ENCODE results near the gene NEK10.
"Not testable (repeated sequence)": the region's sequence is repeated elsewhere in the genome, so short reads cannot be mapped to it uniquely, and the experiment has no call there.

Gene NEK10

DNA sequence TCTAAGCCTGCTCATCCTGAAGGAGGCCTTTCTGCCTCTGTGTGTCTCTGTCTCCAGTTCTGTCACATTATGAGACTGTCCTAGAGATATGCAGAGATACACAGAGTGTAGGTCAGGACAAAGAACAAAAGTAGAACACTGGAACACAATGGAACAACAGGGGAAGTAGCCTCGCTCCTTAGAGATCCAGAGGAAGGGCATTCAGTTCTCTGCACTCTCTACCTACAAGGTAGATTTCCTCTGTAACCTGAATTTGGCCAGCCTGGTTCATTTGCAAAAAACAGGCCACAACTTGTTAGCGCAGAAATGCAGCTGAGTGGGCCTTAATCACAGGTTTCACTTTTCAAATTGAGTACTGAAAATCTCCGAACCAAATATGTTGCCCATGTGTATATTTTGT lies 19.4 kb downstream of the NEK10 start:
- no peak for DNase-seq

DNA sequence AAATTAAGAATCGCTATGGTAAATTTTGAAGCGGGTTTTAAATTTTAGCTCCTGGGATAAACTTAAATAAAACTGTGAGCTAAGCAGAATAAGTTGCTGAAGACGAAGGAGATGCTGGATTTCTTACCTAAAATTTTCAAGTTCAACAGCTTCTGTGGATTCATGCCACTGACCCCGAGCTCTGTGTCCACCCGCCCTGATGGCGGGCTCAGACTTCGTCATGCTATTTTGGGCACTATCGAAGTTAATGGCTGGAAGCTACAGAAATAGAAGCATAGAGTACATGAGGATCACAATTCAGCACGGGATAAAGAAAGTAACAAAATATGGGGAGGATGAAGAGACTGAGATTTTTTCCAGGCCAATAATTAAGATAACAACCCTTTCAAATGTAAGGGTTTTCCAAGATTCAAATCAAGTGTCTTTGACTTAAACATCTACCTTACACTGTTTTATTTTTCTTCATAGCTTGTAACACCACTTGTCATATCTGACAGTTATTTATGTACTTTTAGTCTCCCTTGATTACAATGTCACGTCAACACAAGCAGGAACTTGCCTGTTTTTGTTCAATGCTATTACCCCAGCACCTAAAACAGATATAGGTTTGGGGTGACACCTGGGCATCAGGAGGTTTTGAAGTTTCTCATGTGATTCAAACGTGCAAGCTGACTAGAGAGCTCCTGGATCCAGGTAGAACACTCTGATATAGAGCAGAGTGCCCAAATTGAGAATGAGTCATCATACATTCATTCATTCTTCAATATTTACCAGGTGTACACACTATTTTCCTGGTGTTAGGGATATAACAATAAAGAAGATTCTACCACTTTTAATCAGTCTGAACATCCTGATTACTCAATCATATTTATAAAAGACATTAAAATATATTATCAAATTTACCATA lies 23.0 kb downstream of the NEK10 start:
- DNase-seq: no peak

DNA sequence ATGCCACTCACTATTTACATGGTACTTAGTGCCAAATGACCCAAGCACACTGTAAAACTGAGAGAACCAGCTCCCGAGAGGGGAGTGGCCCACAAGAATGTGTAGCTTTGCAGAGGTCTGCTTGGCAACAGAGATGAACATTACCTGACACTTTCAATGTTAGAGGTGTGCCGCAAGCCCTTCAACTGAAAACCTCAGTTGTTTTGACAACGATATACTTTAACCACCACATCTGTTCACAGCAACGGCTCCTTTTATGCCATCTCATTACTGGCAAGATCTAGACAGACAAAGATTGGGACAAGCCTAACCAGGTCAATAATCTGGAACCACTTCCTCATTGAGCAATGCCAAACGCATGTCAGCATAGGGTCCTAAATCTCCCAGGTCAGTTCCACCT lies 23.7 kb downstream of the NEK10 start:
- no peak for DNase-seq

GRCh38 chr3:27345045-27345444 lies 24.1 kb downstream of the NEK10 start:
- no peak for DNase-seq

DNA sequence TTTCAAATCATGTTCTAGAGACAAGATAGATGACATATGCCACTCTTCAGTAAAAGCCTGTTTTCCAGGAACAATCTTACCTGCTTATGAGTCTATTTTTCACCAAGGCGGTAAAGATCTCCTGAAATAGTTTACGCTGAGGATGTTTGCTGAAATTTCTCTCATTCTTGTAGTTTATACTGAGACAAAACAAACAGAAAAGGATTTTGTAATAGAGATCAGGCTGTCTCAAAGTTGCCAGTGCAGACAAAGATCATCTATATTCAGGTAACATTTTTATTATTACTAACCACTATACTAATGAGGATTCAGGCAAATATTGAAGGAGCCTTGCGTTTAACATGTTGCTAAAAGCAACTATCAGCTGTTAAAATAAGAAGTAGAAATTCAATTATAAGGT lies 25.0 kb downstream of the NEK10 start:
- no peak for DNase-seq

DNA sequence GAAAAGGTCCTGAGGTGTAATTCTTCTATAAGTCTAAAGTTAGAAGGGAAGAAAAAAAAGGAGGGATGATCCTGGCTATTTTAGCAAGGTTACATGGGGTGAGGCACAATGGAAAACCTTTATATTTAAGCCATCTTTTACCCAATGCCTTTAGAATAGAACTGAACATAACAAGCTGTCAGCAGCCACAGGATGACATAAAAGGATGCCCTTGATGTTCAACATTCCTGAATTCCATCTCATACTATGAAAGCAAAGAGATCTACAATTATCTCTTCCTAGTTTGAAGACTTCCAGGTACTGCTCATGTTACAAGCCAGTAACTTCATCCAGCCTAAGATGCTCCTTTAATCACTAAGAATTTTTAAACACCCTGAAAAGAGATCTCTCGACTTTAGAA lies 26.9 kb downstream of the NEK10 start:
- no peak for DNase-seq

DNA sequence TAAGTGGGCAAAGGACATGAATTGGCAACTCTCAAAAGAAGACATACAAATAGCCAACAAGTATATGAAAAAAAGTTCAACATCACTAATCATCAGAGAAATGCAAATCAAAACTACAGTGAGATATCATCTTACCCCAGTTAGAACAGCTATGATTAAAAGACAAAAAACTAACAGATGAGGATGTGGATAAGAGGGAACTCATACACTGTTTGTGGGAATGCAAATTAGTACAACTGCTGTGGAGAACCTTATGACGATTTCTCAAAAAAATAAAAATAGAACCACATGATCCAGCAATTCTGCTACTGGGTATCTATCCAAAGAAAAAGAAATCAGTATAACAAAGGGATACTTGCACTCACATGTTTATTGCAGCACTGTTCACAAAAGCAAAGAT lies 28.6 kb downstream of the NEK10 start:
- no peak for DNase-seq

- DNase-seq: no peak
Observed at GRCh38 chr3:27335571-27335970, 33.6 kb downstream of the NEK10 start.

DNA sequence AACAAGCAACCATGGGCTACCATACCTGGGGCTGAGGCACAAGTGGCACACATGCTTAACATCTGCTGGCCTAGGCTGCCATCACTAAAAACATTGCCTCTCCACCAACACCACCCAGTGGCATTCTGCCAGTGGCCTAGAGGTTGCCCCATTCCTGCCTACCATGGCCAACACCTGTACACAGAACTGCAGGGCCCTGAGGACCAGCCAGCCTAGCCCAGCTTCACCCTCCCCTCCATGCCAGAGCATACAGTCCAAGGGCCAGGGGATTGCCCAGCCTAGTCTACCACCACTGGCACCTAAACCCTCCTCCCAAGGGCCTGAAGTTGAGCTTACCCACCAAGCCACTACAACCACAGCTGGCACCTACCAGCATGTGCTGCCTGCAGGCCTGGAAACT lies 35.3 kb downstream of the NEK10 start:
- no peak for DNase-seq

GRCh38 chr3:27328982-27329762 lies 40.0 kb downstream of the NEK10 start:
- not testable (repeated sequence) for DNase-seq

GRCh38 chr3:27326629-27327545 lies 42.3 kb downstream of the NEK10 start:
- DNase-seq: no peak

DNA sequence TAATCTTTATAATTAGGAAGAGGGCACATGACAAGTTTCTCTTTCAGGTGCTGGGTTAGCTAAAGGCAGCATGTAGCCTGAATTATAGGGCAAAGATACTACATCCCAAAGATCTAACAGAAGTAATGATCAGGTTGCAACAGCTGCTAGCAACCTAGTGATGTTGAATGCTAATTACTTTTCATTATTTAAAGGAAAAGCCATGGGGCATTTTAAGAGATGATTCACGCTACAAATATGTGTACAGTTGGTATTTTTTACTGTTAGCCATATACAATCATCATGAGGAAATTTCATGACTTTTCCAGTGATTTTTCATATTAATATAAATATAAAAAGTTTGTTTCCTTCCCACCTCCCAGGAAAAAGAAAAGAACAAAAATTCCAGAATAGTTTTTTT lies 43.0 kb downstream of the NEK10 start:
- DNase-seq: no peak

GRCh38 chr3:27325419-27325818 lies 43.8 kb downstream of the NEK10 start:
- DNase-seq: no peak

DNA sequence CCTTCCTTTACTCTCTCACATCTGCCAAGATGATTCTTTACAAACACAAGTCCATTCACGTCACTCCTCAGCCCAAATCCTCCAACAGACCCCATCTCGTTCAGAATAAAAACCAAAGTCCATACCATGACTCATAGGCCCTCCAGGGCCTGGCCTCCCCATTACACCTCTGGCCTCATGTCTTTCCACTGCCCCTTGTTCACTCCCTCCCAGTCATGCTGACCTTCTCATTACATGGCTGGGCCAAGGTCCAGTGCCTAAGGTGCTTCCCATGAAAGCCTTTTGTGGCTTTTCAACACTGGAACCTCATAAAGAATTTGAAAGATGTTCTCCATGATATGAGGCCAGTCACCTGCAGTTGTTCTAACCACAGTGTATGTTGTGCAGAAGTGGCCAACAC lies 44.5 kb downstream of the NEK10 start:
- no peak for DNase-seq

- DNase-seq: no peak
Observed at GRCh38 chr3:27323087-27323570, 46.1 kb downstream of the NEK10 start.

GRCh38 chr3:27322634-27323033 lies 46.5 kb downstream of the NEK10 start:
- no peak for DNase-seq

- no peak for DNase-seq
Observed at GRCh38 chr3:27319847-27320526, 49.2 kb downstream of the NEK10 start.

- DNase-seq: no peak
Observed at GRCh38 chr3:27319304-27319703, 49.9 kb downstream of the NEK10 start.

DNA sequence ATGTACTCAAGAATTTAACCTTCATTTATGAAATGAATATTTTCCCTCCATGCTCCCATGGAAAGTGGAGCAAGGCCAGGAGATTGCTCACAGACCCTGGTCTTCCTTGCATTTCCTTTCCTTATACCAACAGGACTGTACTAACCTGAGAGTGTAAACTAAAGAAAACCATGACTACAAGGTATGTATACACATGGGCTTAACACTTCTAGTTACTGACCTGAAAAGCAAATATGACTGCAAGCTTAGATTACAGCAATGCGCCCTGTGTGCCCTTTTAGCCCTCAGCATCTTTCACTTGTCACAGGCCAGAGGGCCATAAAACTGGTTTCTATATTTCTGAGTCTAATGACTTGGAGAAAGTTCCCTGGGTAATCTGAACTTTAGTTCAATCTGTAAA lies 52.1 kb downstream of the NEK10 start:
- no peak for DNase-seq

DNA sequence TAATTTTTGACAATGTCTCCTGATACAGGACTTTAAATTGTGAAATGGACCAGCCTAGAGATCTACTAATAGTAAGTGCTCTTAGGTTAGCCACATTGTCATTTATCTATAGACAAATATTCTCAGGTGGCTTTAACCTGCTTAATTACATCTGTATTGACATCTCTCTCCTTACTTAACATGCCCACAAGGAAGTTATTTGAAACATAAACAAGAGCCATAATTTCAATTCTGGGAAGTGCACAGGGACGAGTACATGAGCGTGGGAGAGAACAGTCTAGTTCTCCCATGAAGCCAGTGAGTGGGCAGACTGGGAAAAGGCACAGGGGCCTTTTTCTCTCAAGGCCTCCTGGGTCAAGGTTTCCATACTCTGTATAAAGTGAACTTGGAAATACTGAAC lies 54.2 kb downstream of the NEK10 start:
- DNase-seq: no peak

DNA sequence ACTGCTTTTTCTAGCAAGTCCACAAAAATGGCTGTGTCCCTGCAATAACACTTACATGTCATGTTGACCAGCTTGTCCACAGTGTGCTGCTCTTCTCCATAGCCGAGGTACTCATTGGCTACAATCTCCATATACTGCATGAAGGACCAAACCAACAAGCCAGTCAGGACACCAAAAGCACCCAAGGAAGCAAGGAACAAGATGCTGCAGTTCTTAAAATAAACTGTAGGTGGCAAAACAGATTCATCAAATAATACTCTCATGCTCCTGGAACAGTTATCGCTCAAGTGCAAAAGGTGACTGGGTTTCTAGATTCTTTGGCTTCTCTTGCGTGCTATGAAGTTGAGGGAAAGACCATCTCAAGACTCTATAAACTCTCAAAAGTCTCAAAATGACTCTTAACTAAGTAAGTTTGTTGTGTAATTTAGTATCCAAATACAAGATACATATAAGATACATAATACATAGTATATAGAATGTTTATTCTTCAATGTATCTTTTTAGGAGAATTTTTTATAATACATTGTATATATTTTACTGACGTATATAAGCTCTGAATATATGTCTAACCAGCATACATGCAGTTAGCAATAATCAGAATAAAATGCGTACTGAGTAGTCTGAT lies 57.0 kb downstream of the NEK10 start:
- no peak for DNase-seq

- DNase-seq: no peak
Observed at GRCh38 chr3:27311400-27311799, 57.8 kb downstream of the NEK10 start.

Measured in NCI-H1092 (cell line).